ENCODE results near the gene SH3RF2.

GRCh38 chr5:146055432-146055831 lies 119.1 kb downstream of the SH3RF2 start:
- no peak for TF ChIP-seq POLR2A (IDR thresholded peaks at IDR 0.05)
- no peak for TF ChIP-seq CTCF (IDR thresholded peaks at IDR 0.05)
- no peak for TF ChIP-seq EP300 (IDR thresholded peaks at IDR 0.05)

Measured in ovary (tissue), 3 donors.